Cortex of kidney (tissue), 1 donor: ENCODE measurements around the gene MRPL28.
"Not testable (repeated sequence)": the region's sequence is repeated elsewhere in the genome, so short reads cannot be mapped to it uniquely, and the experiment has no call there.

ENCODE experiments used
- DNase-seq: peaks from one replicate; lab custom pipeline; 2025; lab: John Stamatoyannopoulos, UW

Gene MRPL28

DNA sequence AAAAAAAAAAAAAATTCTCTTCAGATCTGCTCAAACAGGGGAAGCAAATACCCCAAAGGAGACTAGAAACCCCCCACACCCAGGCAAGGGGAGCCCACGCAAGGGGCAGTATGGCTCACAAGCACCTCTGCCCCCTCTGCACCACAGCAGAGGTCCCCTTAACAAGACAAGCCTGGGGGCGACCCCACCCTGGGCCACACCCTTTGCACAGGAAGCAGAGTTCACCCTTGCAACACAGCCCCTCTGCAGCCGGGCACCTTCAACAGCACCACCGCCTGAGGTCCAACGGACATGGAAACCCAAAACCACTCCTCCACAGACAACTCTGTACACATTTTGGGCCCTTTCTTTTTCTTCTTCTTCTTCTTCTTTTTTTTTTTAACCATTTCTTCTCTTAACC, 30.7 kb downstream of the MRPL28 start:
- no peak for DNase-seq

DNA sequence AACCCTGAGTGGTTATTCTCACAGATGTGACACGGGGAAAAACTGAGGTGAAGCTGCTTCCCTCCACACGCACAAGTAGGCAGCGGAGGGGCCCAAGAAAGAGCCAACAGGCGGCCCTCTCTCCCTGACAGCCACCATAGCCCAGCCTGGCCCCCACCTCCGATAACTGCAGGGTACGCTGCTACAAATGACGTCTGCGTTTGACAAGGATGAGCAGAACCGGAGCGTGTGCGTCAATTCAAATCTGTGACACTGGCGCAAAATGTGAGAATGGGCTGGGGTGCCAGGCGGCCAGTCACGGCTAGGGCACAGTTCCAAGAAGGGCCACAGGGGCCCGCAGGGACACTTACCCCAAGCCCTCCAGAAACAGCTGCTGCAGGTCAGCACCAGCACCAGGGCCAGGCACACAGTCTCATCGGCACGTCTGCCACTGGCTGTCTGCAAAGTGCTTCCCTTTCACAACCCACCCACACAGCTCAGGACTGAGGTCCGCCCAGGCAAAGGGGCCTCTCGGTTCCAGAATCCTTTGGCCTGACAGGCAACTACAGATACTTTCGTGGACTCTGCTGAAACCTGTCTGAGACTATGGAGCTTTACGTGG, 32.3 kb downstream of the MRPL28 start:
- no peak for DNase-seq

DNA sequence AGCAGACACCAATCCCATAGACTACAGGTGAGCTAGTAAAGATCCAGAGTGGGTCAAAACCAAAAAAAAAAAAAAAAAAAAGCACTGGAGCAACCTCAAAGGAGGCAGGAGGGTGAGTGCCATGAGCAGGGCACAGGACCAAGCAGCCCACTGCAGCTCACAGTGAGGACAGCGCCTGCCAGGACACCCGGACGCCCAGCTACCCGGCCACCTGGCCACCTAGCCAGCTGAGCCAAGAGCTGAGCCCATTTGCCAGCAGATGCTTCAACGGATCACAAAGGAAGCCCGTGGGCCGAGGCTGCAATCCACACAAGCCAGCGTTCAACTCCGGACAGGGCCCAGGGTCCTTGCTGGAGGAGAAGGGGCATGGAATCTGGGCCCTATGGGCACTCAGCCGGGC, 32.9 kb downstream of the MRPL28 start:
- DNase-seq: no peak

DNA sequence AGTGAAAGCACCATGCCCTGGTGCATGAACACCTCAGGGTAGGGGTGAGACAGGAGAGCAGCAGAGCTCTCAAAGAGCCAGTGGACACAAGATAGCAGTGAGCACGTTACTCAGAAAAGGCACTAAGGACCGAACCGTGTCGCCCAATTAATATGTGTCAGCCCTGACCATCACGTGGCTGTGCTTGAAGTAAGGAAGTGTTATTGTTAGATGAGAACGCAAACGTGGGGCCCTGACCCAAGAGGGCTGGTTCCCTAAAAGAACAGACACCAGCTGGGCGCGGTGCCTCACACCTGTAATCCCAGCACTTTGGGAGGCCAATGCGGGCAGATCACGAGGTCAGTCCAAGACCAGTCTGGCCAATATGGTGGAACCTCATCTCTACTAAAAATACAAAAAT, 34.1 kb downstream of the MRPL28 start:
- no peak for DNase-seq

DNA sequence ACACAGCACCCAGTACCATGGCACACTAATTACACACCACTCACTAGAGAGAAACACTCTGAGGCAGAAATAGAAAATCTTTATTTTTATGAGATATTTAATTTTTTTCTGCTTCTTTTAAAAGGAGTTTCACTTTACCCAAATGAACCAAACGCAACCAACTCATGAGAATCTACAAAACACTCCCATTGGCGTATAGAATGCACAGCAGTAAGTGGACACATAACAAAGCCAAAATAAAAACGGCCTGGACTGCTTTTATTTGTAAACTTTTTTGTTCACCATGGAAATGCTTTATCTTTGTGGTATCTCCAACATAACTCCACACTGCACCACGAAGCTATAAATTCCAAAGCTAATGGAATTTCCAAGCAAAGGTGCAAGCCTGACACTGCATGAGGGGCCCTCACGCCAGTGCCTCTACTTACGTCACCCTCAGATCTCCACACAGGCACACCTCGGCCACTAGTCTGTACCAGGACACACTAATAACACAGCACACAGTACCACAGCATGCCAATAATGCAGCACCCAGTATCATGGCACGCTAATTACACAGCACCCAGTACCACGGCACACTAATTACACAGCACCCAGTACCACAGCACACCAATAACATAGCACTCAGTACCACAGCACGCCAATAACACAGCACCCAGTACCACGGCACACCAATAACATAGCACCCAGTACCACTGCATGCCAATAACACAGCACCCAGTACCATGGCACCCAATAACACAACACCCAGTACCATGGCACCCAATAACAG, 35.3 kb downstream of the MRPL28 start:
- DNase-seq: not testable (repeated sequence)

DNA sequence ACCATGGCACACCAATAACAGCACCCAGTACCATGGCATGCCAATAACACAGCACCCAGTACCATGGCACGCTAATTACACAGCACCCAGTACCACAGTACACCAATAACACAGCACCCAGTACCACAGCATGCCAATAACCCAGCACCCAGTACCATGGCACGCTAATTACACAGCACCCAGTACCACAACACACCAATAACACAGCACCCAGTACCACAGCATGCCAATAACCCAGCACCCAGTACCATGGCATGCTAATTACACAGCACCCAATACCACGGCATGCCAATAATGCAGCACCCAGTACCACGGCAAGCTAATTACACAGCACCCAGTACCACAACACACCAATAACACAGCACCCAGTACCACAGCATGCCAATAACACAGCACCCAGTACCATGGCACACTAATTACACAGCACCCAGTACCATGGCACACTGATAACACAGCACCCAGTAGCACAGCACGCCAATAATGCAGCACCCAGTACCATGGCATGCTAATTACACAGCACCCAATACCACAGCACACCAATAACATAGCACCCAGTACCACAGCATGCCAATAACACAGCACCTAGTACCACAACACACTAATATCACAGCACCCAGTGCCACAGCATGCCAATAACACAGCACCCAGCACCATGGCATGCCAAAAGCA, 36.0 kb downstream of the MRPL28 start:
- DNase-seq: not testable (repeated sequence)

DNA sequence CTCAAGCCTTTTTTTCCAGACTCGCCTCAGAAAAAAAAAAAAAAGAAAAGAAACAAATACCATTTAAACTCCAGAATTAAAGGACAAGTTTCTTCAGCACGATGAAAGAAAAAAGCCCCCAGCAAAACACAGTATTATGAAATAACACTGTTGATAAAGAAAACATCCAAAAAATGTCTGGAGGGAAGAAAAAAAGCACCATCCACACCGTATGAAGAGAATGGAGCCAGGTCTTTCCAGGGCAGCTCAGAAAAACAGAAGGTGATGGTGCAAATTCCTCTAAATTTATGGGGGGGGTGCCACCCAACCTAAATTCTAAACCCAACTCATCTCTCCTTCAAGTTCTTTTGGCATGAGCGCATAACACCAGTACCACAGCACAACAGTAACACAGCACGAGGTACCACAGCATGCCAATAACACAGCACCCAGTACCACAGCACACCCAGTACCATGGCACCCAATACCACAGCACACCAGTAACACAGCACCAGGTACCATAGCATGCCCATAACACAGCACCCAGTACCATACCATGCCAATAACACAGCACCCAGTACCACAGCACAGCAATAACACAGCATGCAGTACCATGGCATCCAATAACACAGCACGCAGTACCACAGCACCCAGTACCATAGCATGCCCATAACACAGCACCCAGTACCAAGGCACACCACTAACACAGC, 36.8 kb downstream of the MRPL28 start:
- DNase-seq: no peak

DNA sequence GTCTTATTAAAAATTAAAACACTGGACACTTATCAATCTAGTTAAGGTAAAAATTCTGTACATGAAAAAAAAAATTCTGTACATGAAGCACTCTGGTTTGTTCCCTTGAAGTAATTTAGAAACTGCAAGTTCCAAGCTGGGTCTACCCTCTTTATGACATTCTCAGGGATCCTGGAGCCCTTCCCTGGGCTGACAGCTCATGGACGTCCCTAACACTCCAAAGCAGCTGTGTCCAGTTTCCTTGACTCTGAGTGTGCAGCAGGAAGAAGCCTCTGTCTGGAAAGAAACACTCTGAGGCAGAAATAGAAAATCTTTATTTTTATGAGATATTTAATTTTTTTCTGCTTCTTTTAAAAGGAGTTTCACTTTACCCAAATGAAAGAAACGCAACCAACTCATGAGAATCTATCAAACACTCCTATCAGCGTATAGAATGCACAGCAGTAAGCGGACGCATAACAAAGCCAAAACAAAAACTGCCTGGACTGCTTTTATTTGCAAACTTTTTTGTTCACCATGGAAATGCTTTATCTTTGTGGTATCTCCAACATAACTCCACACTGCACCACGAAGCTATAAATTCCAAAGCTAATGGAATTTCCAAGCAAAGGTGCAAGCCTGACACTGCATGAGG, 39.0 kb downstream of the MRPL28 start:
- DNase-seq: not testable (repeated sequence)

DNA sequence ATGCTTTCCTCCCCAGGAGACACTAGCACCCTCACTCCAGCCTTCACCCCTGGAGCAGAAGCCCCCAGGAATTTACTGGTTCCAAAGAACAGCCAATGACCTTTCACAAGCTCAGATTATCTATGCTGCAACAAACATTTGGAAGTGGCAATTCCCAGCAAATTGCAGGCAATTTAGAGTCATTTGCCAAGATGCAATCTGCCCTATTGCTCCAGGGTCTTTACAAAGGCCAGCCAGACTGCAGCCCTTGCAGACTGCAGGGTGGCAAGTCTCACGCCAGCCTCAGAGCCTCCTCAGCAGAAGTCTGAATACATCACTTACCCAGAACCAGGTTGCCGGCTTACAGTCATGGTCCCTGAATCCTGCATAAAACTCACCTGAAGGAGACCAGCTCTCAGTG, 39.6 kb downstream of the MRPL28 start:
- no peak for DNase-seq

DNA sequence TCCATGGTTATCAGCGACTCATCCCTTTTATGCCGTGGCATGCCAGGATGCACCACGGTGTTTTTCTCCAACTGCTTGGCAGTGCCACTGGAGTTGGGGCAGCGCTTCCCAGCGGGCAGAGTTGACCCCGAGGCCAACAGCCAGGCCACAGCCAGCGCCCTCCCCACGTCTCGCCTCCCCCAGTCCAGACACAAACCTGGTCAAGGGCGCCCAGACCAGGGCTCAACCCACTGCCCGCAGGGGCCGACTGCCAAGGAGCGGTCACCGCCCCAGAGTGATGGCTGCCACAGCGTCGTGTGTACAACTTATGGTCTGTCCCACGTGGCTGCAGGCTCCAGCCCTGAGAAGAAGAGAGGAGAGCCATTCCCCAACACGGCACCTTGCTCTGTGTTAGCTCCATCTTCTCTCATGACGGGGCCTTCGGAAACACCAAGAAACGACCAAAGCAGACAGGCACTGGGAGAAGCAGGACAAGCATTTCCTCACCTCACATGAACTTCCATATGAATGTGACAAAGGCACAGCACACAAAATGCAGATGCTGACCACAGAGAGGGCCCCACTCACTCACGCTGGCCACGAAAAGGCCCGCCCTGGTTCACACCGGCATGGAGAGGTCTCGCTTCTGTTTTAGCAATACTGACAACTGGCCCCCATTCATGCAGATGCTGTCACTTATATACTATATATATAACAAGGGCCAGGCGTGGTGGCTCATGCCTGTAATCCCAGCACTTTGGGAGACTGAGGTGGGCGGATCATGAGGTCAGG, 44.8 kb downstream of the MRPL28 start:
- DNase-seq: no peak

DNA sequence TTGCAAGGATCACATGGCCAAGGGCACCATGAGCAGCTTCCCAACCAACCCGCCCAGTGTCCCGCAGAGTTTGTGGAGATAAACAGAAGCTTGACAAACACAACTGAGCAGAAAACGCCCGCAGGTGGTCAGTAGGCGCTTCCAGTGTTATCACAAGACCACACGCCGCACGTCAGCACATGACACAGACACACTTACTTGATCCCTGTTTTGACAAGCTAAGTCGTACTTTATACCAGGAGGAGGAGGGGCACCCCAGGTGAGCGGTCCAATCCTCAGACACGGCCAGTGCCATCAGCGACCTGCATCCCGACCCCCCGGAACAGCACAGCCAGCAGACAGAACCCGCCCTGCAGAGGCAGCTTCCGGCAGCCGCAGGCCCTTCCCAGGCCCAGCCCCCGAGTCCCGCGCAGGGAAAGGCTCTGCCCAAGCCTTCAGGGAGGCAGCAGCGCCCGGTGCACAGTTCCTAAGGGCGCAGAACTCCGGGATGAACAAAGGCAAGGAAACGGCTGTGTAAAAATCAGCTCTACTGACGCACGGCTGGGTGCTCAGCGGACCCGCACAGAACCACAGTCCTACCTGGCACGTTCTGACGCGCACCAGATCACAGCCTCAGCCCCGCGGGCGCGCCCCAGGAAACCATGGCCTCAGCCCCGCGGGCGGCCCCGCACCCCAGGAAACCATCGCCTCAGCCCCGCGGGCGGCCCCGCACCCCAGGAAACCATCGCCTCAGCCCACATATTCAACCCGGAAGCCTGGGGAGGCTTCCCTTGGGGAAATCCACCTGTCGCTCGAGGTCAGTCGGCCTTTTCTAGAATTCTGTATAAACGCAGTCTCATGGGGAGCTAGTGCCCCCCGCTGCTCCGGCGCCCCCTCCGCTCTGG, 45.6 kb downstream of the MRPL28 start:
- DNase-seq: no peak

DNA sequence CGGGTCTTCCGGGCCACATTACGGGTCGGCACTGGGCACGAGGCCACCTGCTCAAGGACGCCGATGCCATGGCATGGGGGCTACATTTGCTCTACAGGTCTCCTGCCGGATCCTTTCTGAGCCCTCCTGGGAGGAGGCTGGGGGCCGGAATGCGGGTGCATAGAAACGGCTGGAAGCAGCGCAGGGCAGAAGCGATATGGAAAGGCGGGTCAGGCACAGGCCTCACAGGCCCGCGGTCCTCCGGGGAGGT, 46.2 kb downstream of the MRPL28 start:
- DNase-seq: no peak

DNA sequence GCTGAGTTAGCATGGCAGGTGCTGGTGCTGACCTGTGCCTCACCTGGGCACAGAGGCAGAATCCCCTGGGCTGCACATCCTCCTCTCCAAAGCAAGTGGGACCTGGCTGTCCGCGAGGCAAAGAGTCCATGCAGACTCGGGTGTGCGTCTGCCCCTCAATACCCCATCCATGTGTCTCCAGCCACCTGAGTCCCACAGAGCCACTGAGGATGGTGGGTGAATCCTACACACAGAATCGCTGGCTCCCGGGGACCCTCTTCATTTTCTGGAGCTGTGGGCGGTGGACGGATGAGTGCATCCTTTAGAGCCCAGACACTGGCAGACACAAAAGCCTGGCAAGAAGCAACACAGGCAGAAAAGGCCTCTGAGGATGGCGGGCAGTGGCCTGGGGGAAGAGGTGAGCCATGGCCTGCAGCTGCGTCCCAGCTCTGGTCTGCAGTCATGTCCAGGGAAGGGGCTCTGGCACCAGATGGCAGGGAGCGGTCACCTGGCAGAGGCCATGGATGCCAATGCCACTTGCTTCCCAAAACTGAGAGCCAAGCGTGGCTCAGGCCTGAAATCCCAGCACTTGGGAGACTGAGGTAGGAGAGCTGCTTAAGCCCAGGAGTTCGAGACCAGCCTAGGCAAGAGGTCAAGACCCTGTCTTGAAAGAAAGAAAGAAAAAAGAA, 47.7 kb downstream of the MRPL28 start:
- no peak for DNase-seq

DNA sequence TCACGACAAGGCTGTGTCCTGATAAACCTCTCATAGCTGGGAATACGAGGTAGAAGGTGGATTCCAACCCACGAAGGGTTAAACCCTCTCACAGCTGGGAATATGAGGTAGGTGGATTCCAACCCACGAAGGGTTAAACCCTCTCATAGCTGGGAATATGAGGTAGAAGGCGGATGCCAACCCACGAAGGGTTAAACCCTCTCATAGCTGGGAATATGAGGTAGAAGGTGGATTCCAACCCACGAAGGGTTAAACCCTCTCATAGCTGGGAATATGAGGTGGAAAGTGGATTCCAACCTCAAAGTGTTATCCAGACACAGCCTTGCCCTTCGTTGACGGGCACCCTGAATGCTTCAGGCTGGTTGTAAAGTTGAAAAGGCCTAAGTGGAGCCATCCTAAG, 48.8 kb downstream of the MRPL28 start:
- no peak for DNase-seq

DNA sequence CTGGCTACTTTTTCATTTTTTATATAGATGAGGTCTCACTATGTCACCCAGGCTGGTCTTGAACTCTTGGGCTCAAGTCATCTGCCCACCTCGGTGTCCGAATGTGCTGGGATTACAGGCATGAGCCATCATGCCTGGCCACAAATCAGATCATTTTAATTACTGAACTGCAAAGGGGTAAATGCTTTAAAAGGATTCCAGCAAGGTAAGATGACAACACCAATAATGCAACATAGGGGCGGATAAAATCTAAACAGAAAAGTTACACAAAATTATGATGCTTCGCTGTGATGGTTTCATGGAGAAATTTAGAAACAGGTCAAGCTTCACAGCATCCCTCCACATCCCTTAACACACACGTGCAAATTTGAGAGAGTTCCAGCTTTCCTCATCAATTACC, 50.1 kb downstream of the MRPL28 start:
- DNase-seq: no peak

DNA sequence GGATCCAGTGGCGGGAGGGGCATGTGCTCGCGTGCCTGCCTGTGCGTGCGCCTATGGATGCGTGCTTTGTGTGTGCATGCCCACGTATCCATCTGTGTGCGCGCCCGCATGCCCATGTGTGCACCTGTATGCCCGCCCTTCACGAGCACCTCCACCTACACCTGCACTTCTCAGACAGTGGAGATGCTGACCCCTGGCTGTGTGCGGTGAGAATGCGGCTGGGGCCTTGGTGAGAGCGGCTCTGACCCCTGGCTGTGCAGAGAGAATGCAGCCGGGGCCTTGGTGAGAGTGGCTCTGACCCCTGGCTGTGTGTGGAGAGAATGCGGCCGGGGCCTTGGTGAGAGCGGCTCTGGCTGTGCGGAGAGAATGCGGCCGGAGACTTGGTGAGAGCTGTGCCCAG, 51.7 kb downstream of the MRPL28 start:
- DNase-seq: no peak

DNA sequence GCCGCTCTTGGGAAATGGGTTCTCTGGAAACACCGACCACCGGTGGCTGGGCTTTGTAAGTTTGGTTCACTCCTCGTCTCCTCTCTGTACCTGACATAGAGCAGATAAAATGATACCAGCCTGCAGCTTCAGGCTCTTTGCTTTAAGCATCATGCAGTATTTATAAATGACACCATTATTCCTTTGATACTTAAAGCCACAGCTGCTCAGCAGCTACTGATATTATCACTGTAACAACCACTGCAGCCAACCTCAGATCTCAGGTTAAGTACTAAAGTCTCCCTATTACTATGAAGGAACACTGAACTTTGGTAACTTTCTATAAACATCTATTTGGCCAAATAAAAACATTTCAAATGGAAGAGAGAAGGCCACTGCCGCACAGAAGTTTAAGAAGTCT, 52.8 kb downstream of the MRPL28 start:
- no peak for DNase-seq
